Raji (cell line): Measurements from ENCODE around the gene DSG2.

Source experiments
- POLR2A ChIP-seq: IDR thresholded peaks from 2 replicates; pipeline ENCODE4 v1.6.1; 2011; ENCODE audit warnings: low read depth, low read length, control low read depth; ENCODE audit not compliant: insufficient read depth

DSG2 gene

DNA sequence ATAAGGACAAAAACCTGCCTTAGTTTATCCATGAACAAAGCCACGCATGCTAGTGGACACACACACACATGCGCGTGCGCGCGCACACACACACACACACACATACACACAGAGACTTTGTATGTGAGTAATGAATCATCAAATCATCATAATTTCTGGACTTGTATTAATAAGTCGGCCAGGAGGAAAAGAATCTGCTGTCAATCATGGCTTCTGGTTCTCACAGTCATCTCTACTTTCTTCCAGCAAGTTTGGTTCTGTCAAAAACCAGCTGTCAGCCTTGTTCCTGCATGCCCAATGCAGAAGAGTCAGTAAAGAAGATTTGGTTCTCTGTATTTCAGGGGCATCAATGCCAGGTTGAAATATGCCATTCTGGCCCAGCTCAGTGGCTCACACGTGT is 92.6 kb downstream of the DSG2 start:
- TF ChIP-seq POLR2A = no peak

DNA sequence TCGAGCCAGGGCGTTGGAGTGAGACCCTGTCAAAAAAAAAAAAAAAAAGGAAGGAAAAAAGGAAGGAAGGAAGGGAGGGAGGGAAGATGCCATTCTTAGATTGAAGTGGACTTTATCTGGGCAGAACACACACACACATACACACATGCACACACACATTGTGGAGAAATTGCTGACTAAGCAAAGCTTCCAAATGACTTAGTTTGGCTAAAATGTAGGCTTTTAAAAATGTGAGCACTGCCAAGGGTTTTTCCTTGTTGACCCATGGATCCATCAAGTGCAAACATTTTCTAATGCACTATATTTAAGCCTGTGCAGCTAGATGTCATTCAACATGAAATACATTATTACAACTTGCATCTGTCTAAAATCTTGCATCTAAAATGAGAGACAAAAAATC is 93.1 kb downstream of the DSG2 start:
- no peak for TF ChIP-seq POLR2A

DNA sequence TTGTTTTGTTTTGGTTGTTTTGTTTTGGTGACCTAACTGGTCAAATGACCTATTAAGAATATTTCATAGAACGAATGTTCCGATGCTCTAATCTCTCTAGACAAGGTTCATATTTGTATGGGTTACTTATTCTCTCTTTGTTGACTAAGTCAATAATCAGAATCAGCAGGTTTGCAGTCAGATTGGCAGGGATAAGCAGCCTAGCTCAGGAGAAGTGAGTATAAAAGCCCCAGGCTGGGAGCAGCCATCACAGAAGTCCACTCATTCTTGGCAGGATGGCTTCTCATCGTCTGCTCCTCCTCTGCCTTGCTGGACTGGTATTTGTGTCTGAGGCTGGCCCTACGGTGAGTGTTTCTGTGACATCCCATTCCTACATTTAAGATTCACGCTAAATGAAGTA is 93.7 kb downstream of the DSG2 start, which contains the start of gene TTR:
Gene TTR (plus strand): TSS at position 250 of the 400 bp plus-strand sequence. CDS start 26 bp downstream, at position 276.
- TF ChIP-seq POLR2A = no peak

DNA sequence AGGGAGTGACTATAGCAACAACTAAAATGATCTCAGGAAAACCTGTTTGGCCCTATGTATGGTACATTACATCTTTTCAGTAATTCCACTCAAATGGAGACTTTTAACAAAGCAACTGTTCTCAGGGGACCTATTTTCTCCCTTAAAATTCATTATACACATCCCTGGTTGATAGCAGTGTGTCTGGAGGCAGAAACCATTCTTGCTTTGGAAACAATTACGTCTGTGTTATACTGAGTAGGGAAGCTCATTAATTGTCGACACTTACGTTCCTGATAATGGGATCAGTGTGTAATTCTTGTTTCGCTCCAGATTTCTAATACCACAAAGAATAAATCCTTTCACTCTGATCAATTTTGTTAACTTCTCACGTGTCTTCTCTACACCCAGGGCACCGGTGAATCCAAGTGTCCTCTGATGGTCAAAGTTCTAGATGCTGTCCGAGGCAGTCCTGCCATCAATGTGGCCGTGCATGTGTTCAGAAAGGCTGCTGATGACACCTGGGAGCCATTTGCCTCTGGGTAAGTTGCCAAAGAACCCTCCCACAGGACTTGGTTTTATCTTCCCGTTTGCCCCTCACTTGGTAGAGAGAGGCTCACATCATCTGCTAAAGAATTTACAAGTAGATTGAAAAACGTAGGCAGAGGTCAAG is 94.7 kb downstream of the DSG2 start:
- TF ChIP-seq POLR2A = no peak

DNA sequence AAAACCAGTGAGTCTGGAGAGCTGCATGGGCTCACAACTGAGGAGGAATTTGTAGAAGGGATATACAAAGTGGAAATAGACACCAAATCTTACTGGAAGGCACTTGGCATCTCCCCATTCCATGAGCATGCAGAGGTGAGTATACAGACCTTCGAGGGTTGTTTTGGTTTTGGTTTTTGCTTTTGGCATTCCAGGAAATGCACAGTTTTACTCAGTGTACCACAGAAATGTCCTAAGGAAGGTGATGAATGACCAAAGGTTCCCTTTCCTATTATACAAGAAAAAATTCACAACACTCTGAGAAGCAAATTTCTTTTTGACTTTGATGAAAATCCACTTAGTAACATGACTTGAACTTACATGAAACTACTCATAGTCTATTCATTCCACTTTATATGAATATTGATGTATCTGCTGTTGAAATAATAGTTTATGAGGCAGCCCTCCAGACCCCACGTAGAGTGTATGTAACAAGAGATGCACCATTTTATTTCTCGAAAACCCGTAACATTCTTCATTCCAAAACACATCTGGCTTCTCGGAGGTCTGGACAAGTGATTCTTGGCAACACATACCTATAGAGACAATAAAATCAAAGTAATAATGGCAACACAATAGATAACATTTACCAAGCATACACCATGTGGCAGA is 97.3 kb downstream of the DSG2 start:
- no peak for TF ChIP-seq POLR2A

DNA sequence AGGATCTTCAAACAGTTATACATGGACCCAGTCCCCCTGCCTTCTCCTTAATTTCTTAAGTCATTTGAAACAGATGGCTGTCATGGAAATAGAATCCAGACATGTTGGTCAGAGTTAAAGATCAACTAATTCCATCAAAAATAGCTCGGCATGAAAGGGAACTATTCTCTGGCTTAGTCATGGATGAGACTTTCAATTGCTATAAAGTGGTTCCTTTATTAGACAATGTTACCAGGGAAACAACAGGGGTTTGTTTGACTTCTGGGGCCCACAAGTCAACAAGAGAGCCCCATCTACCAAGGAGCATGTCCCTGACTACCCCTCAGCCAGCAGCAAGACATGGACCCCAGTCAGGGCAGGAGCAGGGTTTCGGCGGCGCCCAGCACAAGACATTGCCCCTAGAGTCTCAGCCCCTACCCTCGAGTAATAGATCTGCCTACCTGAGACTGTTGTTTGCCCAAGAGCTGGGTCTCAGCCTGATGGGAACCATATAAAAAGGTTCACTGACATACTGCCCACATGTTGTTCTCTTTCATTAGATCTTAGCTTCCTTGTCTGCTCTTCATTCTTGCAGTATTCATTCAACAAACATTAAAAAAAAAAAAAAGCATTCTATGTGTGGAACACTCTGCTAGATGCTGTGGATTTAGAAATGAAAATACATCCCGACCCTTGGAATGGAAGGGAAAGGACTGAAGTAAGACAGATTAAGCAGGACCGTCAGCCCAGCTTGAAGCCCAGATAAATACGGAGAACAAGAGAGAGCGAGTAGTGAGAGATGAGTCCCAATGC is 98.3 kb downstream of the DSG2 start:
- no peak for TF ChIP-seq POLR2A

DNA sequence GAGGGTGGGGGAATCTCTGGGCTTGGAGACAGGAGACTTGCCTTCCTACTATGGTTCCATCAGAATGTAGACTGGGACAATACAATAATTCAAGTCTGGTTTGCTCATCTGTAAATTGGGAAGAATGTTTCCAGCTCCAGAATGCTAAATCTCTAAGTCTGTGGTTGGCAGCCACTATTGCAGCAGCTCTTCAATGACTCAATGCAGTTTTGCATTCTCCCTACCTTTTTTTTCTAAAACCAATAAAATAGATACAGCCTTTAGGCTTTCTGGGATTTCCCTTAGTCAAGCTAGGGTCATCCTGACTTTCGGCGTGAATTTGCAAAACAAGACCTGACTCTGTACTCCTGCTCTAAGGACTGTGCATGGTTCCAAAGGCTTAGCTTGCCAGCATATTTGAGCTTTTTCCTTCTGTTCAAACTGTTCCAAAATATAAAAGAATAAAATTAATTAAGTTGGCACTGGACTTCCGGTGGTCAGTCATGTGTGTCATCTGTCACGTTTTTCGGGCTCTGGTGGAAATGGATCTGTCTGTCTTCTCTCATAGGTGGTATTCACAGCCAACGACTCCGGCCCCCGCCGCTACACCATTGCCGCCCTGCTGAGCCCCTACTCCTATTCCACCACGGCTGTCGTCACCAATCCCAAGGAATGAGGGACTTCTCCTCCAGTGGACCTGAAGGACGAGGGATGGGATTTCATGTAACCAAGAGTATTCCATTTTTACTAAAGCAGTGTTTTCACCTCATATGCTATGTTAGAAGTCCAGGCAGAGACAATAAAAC is 100.2 kb downstream of the DSG2 start:
- TF ChIP-seq POLR2A = no peak
